ENCODE data around the gene TAOK1.
A peak's percentile ranks its signal among the peaks of the same experiment; 100 is the strongest.

Gene TAOK1

GRCh38 chr17:29384901-29385300, 5.3 kb upstream of the TAOK1 start:
- TF ChIP-seq CTCF (IDR thresholded peaks at IDR 0.05; ENCODE audit: low read depth, low read length): no peak
- DNase-seq: no peak
- Histone ChIP-seq H3K9me3 (no peaks in the 10 kb centered on the region), H3K27me3 (no peaks in the 10 kb centered on the region), H3K4me3 (ENCODE audit: low read depth, low read length) (no peak overlapping the region), H3K4me1 (no peaks in the 10 kb centered on the region), H3K36me3 (no peaks in the 10 kb centered on the region)

GRCh38 chr17:29386760-29387159, 3.4 kb upstream of the TAOK1 start:
- TF ChIP-seq CTCF (IDR thresholded peaks at IDR 0.05; ENCODE audit: low read depth, low read length): no peak
- Histone ChIP-seq H3K27me3 (no peaks in the 10 kb centered on the region), H3K36me3 (no peaks in the 10 kb centered on the region), H3K4me1 (no peaks in the 10 kb centered on the region), H3K9me3 (no peaks in the 10 kb centered on the region), H3K4me3 (ENCODE audit: low read depth, low read length) (no peak overlapping the region)
- no peak for DNase-seq

- Histone ChIP-seq H3K36me3 (no peaks in the 10 kb centered on the region), H3K4me3 (ENCODE audit: low read depth, low read length) (no peak overlapping the region), H3K9me3 (no peaks in the 10 kb centered on the region), H3K27me3 (no peaks in the 10 kb centered on the region), H3K4me1 (no peaks in the 10 kb centered on the region)
- DNase-seq: no peak
- TF ChIP-seq CTCF (IDR thresholded peaks at IDR 0.05; ENCODE audit: low read depth, low read length): no peak
Measured at GRCh38 chr17:29388937-29389336, 1.2 kb upstream of the TAOK1 start.

- Histone ChIP-seq H3K4me3 (ENCODE audit: low read depth, low read length) (peak overlapping the region; percentile 74), H3K4me1 (no peaks in the 10 kb centered on the region), H3K9me3 (no peaks in the 10 kb centered on the region), H3K27me3 (no peaks in the 10 kb centered on the region), H3K36me3 (no peaks in the 10 kb centered on the region)
- TF ChIP-seq CTCF (IDR thresholded peaks at IDR 0.05; ENCODE audit: low read depth, low read length): no peak
- DNase-seq: peak; percentile 18
Measured at GRCh38 chr17:29390851-29391631, 878 bp downstream of the TAOK1 start.

GRCh38 chr17:29393436-29393835, 3.3 kb downstream of the TAOK1 start:
- DNase-seq: no peak
- no peaks in the 10 kb centered on the region for H3K4me1 ChIP-seq
- H3K27me3 ChIP-seq: no peaks in the 10 kb centered on the region
- no peak overlapping the region; the same call in 1 of the 2 replicates for H3K4me3 ChIP-seq (ENCODE audit: low read depth, low read length)
- TF ChIP-seq CTCF (IDR thresholded peaks at IDR 0.05; ENCODE audit: low read depth, low read length): no peak
- no peaks in the 10 kb centered on the region for H3K36me3 ChIP-seq
- H3K9me3 ChIP-seq: no peaks in the 10 kb centered on the region

- Histone ChIP-seq H3K36me3 (no peaks in the 10 kb centered on the region), H3K9me3 (no peaks in the 10 kb centered on the region), H3K27me3 (no peaks in the 10 kb centered on the region), H3K4me1 (no peaks in the 10 kb centered on the region), H3K4me3 (ENCODE audit: low read depth, low read length) (no peak overlapping the region)
- no peak for DNase-seq
- TF ChIP-seq CTCF (IDR thresholded peaks at IDR 0.05; ENCODE audit: low read depth, low read length): no peak
Measured at GRCh38 chr17:29394761-29395160, 4.6 kb downstream of the TAOK1 start.

All from BE2C (cell line).